Measurements from ENCODE around the gene SCG5.
A peak's percentile ranks its signal among the peaks of the same experiment; 100 is the strongest.

The SCG5 gene

GRCh38 chr15:32692286-32692685, 50.8 kb downstream of the SCG5 start:
- no peak for DNase-seq

- DNase-seq = no peak
These were observed 52.9 kb downstream of the SCG5 start for GRCh38 chr15:32694222-32694983.

DNA sequence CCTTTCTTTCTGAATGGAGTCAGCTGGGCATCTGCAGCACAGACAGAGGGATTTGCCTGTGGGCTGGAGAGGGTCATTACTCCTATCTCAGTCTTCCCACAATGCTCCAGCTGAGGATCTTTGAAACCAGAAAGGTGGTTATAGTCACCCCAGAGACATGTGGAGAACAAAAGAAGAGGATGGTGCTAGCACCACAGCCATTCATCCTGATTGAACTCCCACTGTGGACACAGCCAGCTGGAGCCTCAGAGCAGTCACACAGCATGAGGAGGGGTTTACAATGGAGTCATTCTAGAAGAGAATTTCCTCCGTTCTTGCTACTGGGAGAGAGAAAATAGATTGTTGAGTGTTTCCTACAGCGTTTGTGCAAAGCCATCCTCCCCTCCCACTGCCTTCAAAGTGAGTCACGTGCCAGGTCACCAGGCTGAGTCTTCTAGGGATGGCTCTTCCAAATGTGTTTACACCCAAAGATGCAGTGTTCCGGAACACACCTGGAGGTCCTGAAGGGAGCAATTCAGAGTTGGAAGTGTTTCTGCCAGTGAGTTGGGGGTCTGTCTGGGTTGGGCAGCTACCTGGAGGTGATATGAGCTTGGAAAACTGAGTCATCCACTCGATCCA, 57.4 kb downstream of the SCG5 start:
- DNase-seq = no peak

- no peak for DNase-seq
These were observed 59.1 kb downstream of the SCG5 start for GRCh38 chr15:32700501-32701150.

- no peak for DNase-seq
These were observed 60.4 kb downstream of the SCG5 start for GRCh38 chr15:32701863-32702262.

GRCh38 chr15:32704395-32704981, 63.0 kb downstream of the SCG5 start:
- DNase-seq = no peak

GRCh38 chr15:32705446-32705845, 63.9 kb downstream of the SCG5 start:
- DNase-seq = no peak

GRCh38 chr15:32706704-32707103, 65.2 kb downstream of the SCG5 start:
- DNase-seq = no peak

- no peak for DNase-seq
These were observed 65.9 kb downstream of the SCG5 start for GRCh38 chr15:32707436-32707835.

DNA sequence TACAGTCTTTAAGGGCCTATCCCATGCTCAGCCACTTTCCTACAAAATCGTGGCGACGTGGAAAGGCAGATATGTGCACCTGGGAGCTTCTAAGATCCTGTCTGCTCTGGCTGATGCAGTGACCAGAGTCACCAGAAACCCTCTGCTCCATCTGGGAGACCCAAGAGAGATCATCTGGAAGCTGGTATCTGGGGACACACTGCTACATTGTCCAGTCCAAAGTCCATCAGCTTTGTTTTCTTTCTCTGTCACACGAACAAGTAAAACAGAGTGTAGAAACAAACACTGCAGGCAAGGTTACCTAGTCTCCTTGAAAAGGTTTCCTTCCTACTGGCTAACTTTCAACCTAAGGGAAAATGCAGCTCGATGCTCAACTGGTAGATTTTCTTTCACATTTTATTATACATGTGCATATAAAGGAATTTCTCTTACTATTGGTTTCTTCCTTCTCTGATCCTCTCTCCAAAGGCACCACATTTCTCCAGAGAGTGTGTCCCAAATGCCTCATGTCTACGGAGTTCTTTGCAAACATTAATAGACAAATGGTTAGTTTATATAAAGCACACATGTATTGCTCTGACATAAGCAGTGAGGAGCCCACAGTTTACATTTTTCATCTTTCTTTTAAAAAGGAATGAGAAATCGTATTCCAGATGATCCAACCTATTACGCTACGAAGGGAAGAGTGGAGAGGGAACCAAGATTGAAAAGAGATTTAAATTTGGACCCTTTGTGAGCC, 68.0 kb downstream of the SCG5 start:
- no peak for DNase-seq

GRCh38 chr15:32715276-32715675, 73.8 kb downstream of the SCG5 start:
- DNase-seq = no peak

DNA sequence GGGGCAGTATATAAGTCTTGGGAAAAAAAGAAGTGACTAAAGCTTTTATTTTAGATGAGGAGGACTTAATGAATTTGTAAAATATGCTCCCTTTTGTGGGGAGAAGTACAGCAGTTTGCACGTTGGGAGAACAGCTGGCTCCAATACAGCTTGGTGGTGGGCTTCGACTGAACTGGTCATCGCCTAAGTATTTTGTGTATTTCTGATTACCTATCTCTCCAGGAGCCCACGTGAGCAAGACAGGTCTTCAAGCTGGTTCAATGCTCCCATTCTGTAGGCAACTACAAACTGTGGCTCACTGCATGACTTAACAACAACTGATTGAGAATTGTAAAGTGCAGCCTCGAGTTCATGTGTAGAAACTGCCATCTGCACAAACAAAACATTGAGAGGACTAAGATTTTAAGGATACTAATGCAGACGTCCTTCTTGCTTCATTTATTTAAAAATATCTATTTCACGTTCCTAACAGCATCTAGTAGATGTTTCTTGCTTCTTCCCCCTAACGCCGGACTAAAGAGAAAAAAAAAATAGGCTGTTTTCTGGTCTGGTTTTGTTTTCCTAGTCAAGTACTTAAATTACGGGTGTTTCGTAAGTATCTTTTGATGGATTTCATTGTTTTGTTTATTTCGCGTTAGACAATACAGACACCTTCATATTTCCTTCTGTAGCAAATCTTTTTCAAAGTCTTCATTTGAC, 74.9 kb downstream of the SCG5 start:
- no peak for DNase-seq

DNA sequence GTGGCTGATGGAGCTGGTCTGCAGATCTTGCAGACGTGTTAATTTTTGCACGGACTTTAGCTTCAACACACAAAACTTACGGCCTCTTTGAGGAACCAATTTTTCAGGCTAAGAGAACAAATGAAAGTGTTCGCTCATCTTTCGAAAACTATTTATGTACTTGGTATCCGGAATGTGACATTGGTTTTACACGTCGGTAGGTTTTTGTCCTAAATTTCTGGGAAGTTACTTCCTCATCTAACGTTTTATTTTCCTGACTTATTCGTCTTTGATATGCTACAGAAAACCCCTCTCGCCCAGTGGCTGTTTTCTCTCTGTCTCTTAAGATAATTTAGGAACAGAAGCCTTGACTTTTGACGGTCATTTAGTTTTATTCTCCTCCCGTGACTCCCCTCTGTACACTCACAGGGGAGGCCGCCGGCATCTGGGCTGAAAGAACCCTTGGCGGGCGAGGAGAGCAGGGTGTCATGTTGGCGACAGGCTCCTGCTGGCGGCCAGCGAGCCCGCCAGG, 75.5 kb downstream of the SCG5 start:
- DNase-seq = no peak

- DNase-seq = no peak
These were observed 76.1 kb downstream of the SCG5 start, which contains the start of gene GREM1 for GRCh38 chr15:32717426-32718226. TSS of gene GREM1 (plus strand) at chr15:32718004. CDS start at chr15:32730691, 12,687 bp downstream.

DNA sequence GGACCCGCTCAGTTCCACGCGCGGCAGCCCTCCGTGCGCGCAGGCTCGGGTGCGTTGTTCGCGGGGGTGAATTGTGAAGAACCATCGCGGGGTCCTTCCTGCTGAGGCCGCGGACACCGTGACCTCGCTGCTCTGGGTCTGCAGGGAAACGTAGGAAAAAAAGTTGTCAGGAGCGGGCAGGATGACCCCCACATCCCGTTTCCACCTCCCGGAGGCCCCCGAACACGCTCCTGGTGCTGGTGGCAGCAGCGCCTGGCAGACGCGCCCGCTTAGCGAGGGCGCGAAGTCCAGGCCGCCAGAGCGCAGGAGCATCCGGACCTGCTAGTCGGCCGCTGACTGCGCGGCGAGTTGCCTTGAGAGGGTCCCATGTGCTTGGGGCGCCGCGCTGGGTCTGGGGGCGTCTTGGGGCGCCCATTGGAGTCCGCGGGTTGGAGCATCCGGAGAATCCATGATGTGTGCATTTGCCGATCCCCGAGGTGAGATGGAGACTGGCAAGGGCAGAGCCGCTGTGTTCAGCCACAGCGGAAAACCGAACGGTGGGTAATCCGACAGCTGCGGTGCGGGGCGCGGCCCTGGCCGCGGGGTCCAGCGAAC, 76.8 kb downstream of the SCG5 start:
- DNase-seq = peak; percentile 56

- peak; percentile 56 for DNase-seq
These were observed 77.6 kb downstream of the SCG5 start for GRCh38 chr15:32718821-32719716.

- DNase-seq = no peak
These were observed 80.1 kb downstream of the SCG5 start for GRCh38 chr15:32721596-32721995.

DNA sequence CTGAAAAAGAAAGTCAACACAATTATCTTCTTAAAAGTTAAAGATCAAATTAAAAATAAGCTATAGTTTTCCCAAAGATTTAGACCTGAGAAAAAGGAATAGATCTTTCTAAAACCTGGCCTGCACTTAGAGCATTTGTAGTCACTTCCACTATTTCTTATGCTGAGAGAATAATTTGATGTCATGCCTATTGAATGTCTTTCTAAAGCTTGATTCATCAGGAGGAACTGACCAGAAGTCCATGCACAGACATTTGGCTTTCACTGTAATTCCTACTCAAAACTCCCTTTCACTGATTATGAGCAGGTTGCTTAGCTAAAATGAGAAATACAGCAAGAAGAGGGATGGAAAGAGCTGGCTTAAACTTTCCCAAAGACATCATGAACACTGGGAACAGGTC, 80.6 kb downstream of the SCG5 start:
- no peak for DNase-seq

DNA sequence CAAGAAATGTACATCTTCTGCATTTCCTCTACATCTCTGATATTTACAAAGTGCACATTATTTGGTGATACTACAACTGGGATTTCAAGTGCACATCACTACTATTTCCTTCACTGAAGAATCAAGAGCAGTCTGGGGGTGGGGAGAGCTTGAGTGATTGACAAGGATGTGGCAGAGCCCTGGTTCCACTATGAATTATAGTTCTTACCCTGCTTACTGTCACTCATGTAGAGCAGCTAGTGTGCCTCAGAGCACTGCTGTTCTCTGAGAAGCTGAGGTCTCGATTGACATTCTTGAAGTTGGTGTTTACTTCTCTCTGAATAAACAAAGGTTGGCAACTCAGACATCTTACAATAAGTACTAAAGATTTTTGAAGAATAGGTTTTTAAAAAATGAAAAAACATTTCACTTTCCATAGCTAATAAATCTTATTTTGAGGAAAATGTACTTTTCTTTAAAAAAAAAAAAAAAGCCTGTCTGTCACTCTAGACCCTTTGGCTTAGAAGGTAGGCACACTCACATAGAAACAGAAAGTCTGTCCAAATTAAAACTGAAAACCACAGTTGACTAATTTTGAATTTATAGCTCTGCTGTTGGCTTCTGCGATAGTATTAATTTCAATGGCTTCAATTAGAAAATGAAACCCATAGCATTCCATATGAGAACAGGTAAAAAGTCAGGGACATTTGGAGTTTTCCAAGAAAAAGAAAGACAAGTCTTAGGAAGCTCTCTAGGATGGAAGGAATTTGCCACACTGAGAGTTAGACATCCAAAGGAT, 81.8 kb downstream of the SCG5 start:
- no peak for DNase-seq
